HUES6 (cell line): ENCODE data around the gene SLC6A14.

Source experiments
- H3K27ac ChIP-seq: 2 replicates; pipeline ENCODE4 v1.7.0; 2013; ENCODE audit warnings: low read depth, mild to moderate bottlenecking, low read length, inconsistent platforms
- H3K27me3 ChIP-seq: 2 replicates; pipeline ENCODE4 v1.6.1; 2013; ENCODE audit warnings: low read length; ENCODE audit not compliant: control insufficient read depth, insufficient read depth
- H3K36me3 ChIP-seq: 2 replicates; pipeline ENCODE4 v1.6.1; 2013; ENCODE audit warnings: low read length; ENCODE audit not compliant: control insufficient read depth, insufficient read depth
- H3K4me1 ChIP-seq: 2 replicates; pipeline ENCODE4 v1.6.1; 2013; ENCODE audit warnings: low read length; ENCODE audit not compliant: control insufficient read depth, insufficient read depth
- H3K4me3 ChIP-seq: 2 replicates; pipeline ENCODE4 v1.5.1; 2013; ENCODE audit warnings: low read depth, low read length
- H3K9ac ChIP-seq: one replicate; pipeline ENCODE4 v1.6.1; 2013; ENCODE audit warnings: mild to moderate bottlenecking, low read length
- H3K9me3 ChIP-seq: 2 replicates; pipeline ENCODE4 v1.6.1; 2013; ENCODE audit warnings: low read depth, low read length; ENCODE audit not compliant: control insufficient read depth, insufficient read depth

Gene SLC6A14

DNA sequence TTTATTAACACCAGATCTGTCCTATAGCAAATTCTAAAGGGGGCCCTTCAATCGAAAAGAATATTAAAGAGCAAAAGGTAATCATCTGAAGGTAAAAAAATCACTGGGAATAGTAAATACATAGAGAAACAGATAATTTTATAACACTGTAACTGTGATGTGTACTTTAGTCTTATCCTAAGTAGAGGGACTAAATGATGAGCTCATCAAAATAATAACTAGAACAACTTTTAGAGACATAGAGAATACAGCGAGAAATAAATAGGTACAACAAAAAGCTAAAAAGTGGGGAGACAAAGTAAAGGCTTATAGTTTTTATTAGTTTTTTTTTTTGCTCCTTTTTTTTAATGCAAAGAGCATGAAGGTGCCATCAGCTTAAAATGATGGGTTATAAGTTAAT, 43.7 kb downstream of the SLC6A14 start:
- Histone ChIP-seq H3K9me3 (no peaks in the 10 kb centered on the region), H3K36me3 (no peaks in the 10 kb centered on the region), H3K27me3 (peaks cover 7% of the 10 kb centered on the region; the same call in 1 of the 2 replicates), H3K4me3 (no peak overlapping the region), H3K4me1 (no peaks in the 10 kb centered on the region), H3K9ac (no peak overlapping the region), H3K27ac (no peak overlapping the region)

DNA sequence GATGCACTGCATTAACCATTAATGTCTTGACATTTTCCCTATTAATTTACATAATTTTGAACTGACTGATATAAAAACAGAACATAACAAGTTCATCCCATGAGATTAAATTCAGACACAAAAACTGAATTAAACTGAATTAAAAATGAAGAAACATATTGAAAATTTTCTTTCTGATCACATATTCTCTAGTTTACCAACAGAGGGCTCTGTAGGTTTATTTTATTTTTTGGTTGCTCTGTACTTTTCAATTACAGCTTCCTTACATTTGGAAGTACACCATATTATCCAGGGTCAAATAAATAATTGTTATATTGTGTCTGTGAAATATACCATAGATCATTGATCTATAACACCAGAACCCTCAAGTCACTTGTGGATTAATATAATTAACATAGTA, 53.7 kb downstream of the SLC6A14 start:
- Histone ChIP-seq H3K4me1 (no peaks in the 10 kb centered on the region), H3K36me3 (no peaks in the 10 kb centered on the region), H3K27ac (no peak overlapping the region), H3K4me3 (no peak overlapping the region), H3K9ac (no peak overlapping the region), H3K9me3 (no peaks in the 10 kb centered on the region), H3K27me3 (no peaks in the 10 kb centered on the region; the same call in 1 of the 2 replicates)

DNA sequence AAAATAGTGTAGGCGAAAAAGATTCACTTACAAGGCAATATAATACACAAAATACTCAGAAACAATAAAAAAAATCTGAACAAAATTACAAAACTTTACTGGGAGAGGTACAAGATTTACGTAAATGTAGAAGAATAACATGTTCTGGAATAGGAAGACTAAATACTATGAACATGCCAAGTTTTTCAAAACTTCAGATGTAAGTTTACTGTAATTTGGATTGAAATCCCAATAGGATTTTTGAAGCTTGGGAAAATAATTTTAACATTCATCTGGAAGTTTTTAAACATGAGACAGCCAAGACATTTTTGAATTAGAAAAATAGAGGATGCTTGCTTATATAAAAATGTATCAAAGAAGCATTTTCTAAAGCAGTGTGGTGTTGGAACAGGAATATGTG, 56.9 kb downstream of the SLC6A14 start:
- H3K27ac ChIP-seq: no peak overlapping the region
- H3K36me3 ChIP-seq: no peaks in the 10 kb centered on the region
- H3K4me3 ChIP-seq: no peak overlapping the region
- H3K27me3 ChIP-seq: no peaks in the 10 kb centered on the region; the same call in 1 of the 2 replicates
- H3K4me1 ChIP-seq: no peaks in the 10 kb centered on the region
- no peaks in the 10 kb centered on the region for H3K9me3 ChIP-seq
- H3K9ac ChIP-seq: no peak overlapping the region

- Histone ChIP-seq H3K36me3 (no peaks in the 10 kb centered on the region), H3K4me1 (no peaks in the 10 kb centered on the region), H3K9me3 (no peaks in the 10 kb centered on the region), H3K4me3 (no peak overlapping the region), H3K27ac (no peak overlapping the region), H3K9ac (no peak overlapping the region), H3K27me3 (peaks cover 3% of the 10 kb centered on the region; the same call in 1 of the 2 replicates)
These were observed 63.4 kb downstream of the SLC6A14 start for GRCh38 chrX:116499780-116500179.
